T1000 (cell line): ENCODE measurements around the gene UGT1A3.
"Not testable (repeated sequence)": the region's sequence is repeated elsewhere in the genome, so short reads cannot be mapped to it uniquely, and the experiment has no call there.

Experiments used
- DNase-seq: peaks from one replicate; lab custom pipeline; 2025; ENCODE audit warnings: mixed read lengths; lab: John Stamatoyannopoulos, UW

UGT1A3 gene

GRCh38 chr2:233707940-233708644, 20.8 kb upstream of the UGT1A3 start:
- no peak for DNase-seq

- DNase-seq, result no peak
Measured at GRCh38 chr2:233708942-233709341, 19.9 kb upstream of the UGT1A3 start.

GRCh38 chr2:233711312-233712008, 17.4 kb upstream of the UGT1A3 start:
- DNase-seq, result peak; percentile 52

- DNase-seq, result no peak
Measured at GRCh38 chr2:233712611-233713261, 16.1 kb upstream of the UGT1A3 start, which contains the start of gene UGT1A5. Gene UGT1A5 (plus strand): TSS chr2:233712907. CDS start chr2:233712992, 85 bp downstream.

DNA sequence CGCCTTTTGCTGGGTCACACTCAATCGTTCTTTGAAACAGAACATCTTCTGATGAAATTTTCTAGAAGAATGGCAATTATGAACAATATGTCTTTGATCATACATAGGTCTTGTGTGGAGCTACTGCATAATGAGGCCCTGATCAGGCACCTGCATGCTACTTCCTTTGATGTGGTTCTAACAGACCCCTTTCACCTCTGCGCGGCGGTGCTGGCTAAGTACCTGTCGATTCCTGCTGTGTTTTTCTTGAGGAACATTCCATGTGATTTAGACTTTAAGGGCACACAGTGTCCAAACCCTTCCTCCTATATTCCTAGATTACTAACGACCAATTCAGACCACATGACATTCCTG, 15.6 kb upstream of the UGT1A3 start:
- no peak for DNase-seq

GRCh38 chr2:233714121-233714520, 14.7 kb upstream of the UGT1A3 start:
- DNase-seq, result no peak

GRCh38 chr2:233718552-233718951, 10.3 kb upstream of the UGT1A3 start, which contains the start of gene UGT1A4:
Gene UGT1A4 (plus strand): TSS chr2:233718736. CDS start chr2:233718821, 85 bp downstream.
- DNase-seq, result no peak

DNA sequence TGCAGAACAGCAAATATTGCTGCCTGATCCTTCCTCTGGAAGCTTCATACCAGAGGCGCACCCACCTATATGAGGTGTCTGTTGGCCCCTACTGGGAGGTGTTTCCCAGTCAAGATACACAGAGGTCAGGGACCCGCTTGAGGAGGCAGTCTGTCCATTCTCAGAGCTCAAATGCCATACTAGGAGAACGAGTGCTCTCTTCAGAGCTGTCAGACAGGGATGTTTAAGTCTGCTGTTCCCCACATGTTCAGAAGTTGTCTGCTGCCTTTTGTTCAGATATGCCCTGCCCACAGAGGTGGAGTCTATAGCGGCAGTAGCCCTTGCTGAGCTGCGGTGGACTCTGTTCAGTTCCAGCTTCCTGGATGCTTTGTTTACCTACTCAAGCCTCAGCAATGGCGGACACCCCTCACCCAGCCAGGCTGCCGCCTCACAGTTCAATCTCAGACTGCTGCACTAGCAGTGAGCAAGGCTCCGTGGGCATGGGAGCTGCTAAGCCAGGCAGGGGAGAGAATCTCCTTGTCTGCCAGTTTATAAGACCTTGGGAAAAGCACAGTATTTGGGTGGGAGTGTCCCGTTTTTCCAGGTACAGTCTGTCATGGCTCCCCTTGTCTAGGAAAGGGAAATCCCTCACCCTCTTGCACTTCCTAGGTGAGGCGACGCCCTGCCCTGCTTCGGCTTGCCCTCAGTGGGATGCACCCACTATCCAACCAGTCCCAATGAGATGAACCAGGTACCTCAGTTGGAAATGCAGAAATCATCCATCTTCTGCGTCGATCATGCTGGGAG, 8.2 kb downstream of the UGT1A3 start:
- DNase-seq, result not testable (repeated sequence)

- no peak for DNase-seq
Measured at GRCh38 chr2:233740870-233741269, 12.0 kb downstream of the UGT1A3 start.

DNA sequence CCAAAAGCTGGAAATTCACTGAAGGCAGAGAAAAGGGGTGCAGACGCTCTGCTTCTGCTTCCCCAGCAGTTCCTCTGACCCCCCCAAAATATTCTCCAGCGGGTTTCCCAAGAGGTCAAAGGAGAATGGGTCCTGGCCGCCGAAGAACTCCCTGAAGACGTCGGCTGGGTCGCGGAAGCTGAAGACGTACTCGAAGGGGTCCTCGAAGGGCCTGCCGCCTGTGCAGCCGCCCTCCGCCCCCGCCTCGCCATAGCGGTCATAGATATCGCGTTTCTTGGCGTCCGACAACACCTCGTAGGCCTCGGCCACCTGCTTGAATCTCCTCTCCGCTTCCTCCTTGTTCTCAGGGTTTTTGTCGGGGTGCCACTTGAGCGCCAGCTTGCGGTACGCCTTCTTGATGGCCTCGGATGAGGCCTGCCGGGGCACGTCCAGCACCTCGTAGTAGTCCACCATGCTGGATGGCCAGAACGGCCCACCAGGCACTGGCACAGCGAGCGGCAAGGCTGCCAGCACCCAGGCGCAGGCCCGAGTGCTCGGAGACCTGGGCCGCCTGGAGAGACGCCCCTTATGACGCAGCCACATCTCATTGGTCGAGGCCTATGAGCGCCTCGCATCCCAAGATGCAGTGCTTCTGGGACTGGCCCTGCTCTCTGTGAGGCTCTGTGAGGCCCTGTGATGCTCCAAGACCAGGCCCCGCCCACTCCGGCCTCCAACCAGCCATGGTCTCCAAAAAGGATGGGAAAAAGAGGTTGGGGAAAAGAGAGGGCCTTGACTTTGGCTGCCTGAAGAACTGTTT, 14.8 kb downstream of the UGT1A3 start:
- no peak for DNase-seq

- DNase-seq, result no peak
Measured at GRCh38 chr2:233745073-233745755, 16.4 kb downstream of the UGT1A3 start.

DNA sequence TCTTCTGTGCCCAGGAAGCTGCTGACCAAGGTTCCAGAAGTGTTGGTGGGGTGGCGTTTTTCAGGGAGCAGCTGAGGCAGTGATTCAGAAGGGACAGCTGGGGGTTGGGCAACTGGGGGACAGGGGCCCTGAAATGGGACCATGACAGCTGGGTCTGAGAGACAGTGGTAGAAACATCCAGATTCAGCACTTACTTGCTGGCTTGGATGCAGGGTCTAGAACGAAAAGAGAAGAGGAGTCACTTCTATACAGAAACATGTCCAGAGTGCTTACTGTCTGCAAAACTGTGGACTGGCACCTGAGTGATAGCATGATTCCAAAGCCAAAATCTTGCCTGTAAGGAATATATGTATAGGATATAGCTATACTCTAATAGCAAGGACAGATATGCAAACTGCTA, 17.0 kb downstream of the UGT1A3 start:
- DNase-seq, result not testable (repeated sequence)

DNA sequence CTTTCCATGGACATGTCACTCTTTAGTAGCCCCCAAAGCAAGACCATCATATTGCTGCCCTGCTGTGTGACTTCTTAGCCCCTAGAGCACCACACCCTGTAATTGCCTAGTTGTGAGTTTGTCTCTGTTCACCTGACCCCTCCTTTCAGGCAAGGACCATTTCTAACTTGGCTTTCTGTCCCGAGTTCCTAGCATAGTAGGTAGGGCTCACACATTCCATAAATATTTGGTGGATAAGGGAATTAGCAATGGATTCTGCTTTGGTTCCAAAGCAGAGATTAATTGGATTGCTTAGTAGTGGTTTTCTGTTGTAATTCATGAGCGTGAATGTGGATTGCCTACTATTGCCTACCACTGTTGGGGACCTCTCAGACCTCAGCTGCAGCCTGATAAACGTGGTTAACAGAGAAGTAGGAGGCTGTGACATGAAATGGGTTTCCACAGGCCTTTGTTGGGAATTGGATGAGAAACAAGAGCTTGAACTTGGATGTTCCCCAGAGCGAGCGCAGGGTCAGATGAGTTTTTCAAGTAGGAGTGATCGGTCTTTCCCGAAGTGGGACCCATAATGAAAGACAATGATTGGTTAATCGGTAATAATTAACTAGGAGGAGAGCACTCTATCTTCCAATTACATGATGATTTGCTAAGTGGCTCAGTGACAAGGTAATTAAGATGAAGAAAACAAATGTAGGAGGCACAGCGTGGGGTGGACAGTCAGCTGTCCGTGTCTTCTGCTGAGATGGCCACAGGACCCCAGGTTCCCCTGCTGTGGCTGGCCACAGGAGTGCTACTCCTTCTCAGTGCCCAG, 17.8 kb downstream of the UGT1A3 start:
- DNase-seq, result no peak

- DNase-seq, result no peak
Measured at GRCh38 chr2:233747283-233747544, 18.4 kb downstream of the UGT1A3 start.

- not testable (repeated sequence) for DNase-seq
Measured at GRCh38 chr2:233750689-233751088, 21.8 kb downstream of the UGT1A3 start.

DNA sequence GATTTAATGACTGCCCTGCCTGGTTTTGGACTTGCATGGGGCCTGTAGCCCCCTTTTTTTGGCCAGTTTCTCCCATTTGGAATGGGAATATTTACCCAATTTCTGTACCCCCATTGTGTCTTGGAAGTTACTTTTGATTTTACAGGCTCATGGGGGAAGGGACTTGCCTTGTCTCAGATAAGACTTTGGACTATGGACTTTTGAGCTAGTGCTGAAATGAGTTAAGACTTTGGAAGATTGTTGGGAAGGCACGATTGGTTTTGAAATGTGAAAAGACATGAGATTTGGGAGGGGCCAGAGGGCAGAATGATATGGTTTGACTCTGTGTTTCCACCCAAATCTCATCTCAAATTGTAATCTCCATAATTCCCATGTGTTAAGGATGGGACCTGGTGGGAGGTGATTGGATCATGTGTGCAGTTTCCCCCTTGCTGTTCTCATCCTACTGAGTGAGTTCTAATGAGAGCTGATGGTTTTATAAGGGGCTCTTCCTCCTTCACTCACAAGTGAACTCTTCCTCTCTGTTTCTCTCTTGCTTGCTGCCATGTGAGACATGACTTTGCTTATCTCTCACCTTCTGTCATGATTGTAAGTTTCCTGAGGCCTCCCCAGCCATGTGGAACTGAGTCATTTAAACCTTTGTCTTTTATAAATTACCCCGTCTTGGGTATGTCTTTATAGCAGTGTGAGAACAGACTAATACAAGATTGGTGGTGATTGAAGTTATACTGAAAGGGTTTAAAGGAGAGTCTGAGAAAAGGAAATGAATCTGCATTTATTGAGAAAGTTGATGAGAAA, 22.6 kb downstream of the UGT1A3 start:
- not testable (repeated sequence) for DNase-seq

GRCh38 chr2:233754872-233755611, 26.2 kb downstream of the UGT1A3 start:
- DNase-seq, result no peak

DNA sequence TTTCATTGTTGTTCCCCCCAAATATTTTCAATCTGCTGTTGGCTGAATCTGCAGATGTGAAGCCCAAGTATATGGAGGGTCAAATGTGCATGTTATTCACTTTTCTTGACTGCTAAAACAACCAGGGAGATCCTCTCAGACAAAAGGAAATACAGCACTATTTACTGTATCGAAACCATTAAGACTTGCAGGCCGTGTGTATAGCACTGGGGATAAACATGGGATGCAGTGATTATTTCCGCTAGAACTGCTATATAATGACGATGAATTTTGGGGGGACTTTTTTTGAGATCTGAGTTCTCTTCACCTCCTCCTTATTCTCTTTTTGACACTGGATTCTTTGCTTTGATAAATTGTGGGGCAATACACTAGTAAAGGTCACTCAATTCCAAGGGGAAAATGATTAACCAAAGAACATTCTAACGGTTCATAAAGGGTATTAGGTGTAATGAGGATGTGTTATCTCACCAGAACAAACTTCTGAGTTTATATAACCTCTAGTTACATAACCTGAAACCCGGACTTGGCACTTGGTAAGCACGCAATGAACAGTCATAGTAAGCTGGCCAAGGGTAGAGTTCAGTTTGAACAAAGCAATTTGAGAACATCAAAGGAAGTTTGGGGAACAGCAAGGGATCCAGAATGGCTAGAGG, 27.7 kb downstream of the UGT1A3 start:
- DNase-seq, result no peak
